Measurements from ENCODE around the gene HABP2.

Gene HABP2

GRCh38 chr10:113547426-113547825, 5.4 kb upstream of the HABP2 start:
- H3K27ac ChIP-seq, result no peak overlapping the region
- CTCF ChIA-PET, result interaction anchor here (1.5 kb wide), 1 partner anchor 16 kb away, joined by 6 read pairs; no protein-coding TSS in a partner anchor
- POLR2A ChIA-PET (ENCODE audit: low non-redundant PET), result no interaction called here
- TF ChIP-seq, protein P1, sequence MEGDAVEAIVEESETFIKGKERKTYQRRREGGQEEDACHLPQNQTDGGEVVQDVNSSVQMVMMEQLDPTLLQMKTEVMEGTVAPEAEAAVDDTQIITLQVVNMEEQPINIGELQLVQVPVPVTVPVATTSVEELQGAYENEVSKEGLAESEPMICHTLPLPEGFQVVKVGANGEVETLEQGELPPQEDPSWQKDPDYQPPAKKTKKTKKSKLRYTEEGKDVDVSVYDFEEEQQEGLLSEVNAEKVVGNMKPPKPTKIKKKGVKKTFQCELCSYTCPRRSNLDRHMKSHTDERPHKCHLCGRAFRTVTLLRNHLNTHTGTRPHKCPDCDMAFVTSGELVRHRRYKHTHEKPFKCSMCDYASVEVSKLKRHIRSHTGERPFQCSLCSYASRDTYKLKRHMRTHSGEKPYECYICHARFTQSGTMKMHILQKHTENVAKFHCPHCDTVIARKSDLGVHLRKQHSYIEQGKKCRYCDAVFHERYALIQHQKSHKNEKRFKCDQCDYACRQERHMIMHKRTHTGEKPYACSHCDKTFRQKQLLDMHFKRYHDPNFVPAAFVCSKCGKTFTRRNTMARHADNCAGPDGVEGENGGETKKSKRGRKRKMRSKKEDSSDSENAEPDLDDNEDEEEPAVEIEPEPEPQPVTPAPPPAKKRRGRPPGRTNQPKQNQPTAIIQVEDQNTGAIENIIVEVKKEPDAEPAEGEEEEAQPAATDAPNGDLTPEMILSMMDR (conservative IDR thresholded peaks at IDR 0.05; ENCODE audit: low read depth), result no peak
- no peak for DNase-seq (ENCODE audit: low spot score)

GRCh38 chr10:113549856-113550255, 3.0 kb upstream of the HABP2 start:
- ChIA-PET CTCF (no interaction called here), POLR2A (ENCODE audit: low non-redundant PET) (no interaction called here)
- TF ChIP-seq, protein P1 (conservative IDR thresholded peaks at IDR 0.05; ENCODE audit: low read depth), result no peak
- no peak overlapping the region for H3K27ac ChIP-seq
- no peak for DNase-seq (ENCODE audit: low spot score)

DNA sequence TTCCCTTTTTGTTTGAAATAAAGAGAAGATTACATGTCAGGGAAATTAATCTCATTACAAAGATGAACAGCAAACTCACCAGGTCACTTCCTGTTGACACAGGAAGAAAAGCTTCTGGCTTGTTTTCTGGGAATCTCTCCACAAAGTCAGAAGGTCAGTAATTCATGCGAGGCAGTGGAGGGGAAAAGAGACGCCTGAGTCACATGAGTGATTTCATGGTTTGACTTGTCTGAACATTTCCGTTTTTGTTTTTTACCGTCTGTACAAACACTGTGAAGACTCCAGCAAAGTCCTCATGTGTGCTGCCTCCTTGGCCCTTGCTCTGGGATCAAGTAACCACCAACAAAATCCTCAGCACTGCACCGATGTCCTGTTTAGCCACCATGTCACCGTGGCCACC, 2.5 kb upstream of the HABP2 start:
- TF ChIP-seq, protein P1 (conservative IDR thresholded peaks at IDR 0.05; ENCODE audit: low read depth), result no peak
- H3K27ac ChIP-seq, result peak overlapping the region; percentile 37; the same call in 1 of the 2 replicates
- ChIA-PET CTCF (no interaction called here), POLR2A (ENCODE audit: low non-redundant PET) (no interaction called here)
- peak; percentile 64 for DNase-seq (ENCODE audit: low spot score)

DNA sequence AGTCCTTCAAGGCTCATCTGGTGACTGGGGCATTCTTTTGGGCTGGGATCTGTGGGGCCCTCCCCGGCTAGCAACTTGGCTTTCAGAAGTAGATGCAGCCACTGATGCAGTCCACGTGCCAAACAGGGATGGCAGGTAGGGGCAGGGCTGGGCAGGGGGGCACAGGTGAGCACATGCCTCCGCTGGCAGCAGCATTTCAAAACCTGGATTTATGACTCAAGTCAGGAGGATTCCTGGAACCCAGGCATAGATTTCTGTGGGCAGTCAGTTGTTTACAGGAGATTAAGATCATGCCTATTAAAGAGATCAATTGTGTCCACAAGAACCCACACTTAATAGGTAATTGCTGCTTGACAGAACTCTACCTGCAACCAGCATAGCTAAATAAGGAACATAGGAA, 839 bp upstream of the HABP2 start:
- POLR2A ChIA-PET (ENCODE audit: low non-redundant PET), result no interaction called here
- TF ChIP-seq, protein P1 (conservative IDR thresholded peaks at IDR 0.05; ENCODE audit: low read depth), result no peak
- no peak overlapping the region for H3K27ac ChIP-seq
- peak; percentile 34 for DNase-seq (ENCODE audit: low spot score)
- CTCF ChIA-PET, result interaction anchor here (0.6 kb wide), 1 partner anchor 735 kb away, joined by 3 read pairs; no protein-coding TSS in a partner anchor

- ChIA-PET POLR2A (ENCODE audit: low non-redundant PET) (no interaction called here), CTCF (interaction anchor here (1.3 kb wide), 1 partner anchor 10 kb away, joined by 3 read pairs; no protein-coding TSS in a partner anchor)
- no peak for DNase-seq (ENCODE audit: low spot score)
- TF ChIP-seq, protein P1 (conservative IDR thresholded peaks at IDR 0.05; ENCODE audit: low read depth), result no peak
- no peak overlapping the region for H3K27ac ChIP-seq
Observed at GRCh38 chr10:113553149-113553548, 296 bp downstream of the HABP2 start.

- no peak for DNase-seq (ENCODE audit: low spot score)
- POLR2A ChIA-PET (ENCODE audit: low non-redundant PET), result no interaction called here
- CTCF ChIA-PET, result interaction anchor here (0.6 to 1.6 kb wide), 3 partner anchors 10 to 59 kb away, joined by 3 to 9 read pairs (median 4); no protein-coding TSS in a partner anchor
- H3K27ac ChIP-seq, result no peak overlapping the region
- TF ChIP-seq, protein P1 (conservative IDR thresholded peaks at IDR 0.05; ENCODE audit: low read depth), result no peak
Observed at GRCh38 chr10:113554214-113554613, 1.4 kb downstream of the HABP2 start.
